Effector memory CD8-positive, alpha-beta T cell (primary cell): ENCODE results near the gene USP20.

Source experiments
- ATAC-seq: fragments of 150-1000 bp; cut with Tn5 transposase; replicated peaks from 2 replicates; pipeline ENCODE4 v1.10.0; 2021; ENCODE audit warnings: mild to moderate bottlenecking, moderate library complexity
- DNase-seq, 3 experiments: peaks; one replicate each; pipeline ENCODE4 v3.0.0; 2021
- H3K27ac Mint-ChIP-seq, 2 donors: one replicate each; pipeline ENCODE4 v1.8.0; 2022; ENCODE audit warnings: mild to moderate bottlenecking in 2 of 2, mixed read lengths in 2 of 2, moderate library complexity in 2 of 2
- H3K27me3 Mint-ChIP-seq, 2 donors: one replicate each; pipeline ENCODE4 v1.8.0; 2022; ENCODE audit warnings: mixed read lengths in 2 of 2
- H3K36me3 Mint-ChIP-seq: one replicate; pipeline ENCODE4 v1.8.0; 2022; ENCODE audit warnings: mild to moderate bottlenecking, moderate library complexity, mixed read lengths; ENCODE audit not compliant: insufficient read depth
- H3K4me1 Mint-ChIP-seq, 2 donors: one replicate each; pipeline ENCODE4 v1.8.0; 2022; ENCODE audit warnings: low read depth in 2 of 2, mixed read lengths in 2 of 2
- H3K4me3 Mint-ChIP-seq, 2 donors: one replicate each; pipeline ENCODE4 v1.8.0; 2022; ENCODE audit warnings: mild to moderate bottlenecking in 2 of 2, mixed read lengths in 2 of 2, moderate library complexity in 2 of 2
- H3K9me3 Mint-ChIP-seq, 2 donors: one replicate each; pipeline ENCODE4 v1.8.0; 2022; ENCODE audit warnings: mixed read lengths in 2 of 2

The USP20 gene

DNA sequence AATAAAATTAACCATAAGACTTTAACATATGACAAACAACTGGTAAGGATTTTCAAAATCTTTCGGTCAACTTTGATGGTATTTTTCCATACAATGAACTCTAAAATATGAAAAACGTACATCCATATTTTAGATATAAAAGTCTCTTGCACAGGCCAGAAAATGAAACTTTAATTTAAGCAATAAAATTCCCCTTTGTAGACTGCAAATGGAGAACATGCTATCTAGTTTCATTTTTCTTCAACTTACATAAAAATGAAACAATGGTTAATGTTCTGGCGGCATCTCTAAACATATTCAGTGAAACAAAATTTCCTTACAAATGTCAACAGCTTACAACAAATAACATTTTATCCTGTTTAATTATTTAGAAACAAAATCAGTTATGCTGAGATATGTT, 84.0 kb downstream of the USP20 start:
- no peaks in the 10 kb centered on the region for H3K9me3 Mint-ChIP-seq
- H3K27ac Mint-ChIP-seq: peak overlapping the region; percentile 79 to 91
- no peaks in the 10 kb centered on the region for H3K27me3 Mint-ChIP-seq
- peaks cover 80% of the 10 kb centered on the region for H3K36me3 Mint-ChIP-seq
- peak; percentile 33 for ATAC-seq
- H3K4me3 Mint-ChIP-seq: peak overlapping the region; percentile 43 to 63
- DNase-seq: no peak
- H3K4me1 Mint-ChIP-seq: peaks cover 16 to 48% of the 10 kb centered on the region in 2 donors

DNA sequence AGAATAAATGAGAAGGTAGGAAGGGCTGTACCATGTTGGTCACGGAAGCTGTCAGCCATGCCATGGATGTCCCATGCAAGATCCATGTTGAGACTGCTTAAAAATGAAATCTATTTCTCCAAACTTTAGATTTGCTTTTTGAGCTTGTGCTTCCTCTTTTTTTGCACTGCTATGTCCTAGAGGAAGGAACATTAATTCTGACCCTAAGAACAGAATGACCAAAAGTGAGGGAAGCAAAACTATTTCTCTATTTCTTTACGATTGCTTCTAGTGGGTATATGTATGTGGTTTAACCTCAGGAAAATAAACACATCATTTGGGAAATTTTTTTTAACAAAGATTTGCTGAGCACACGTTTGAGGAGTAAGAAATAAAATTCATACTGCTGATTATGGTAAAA, 84.6 kb downstream of the USP20 start:
- Mint-ChIP-seq H3K27ac (peak overlapping the region; percentile 79 to 91), H3K27me3 (no peaks in the 10 kb centered on the region), H3K4me1 (peaks cover 18 to 52% of the 10 kb centered on the region in 2 donors), H3K36me3 (peaks cover 85% of the 10 kb centered on the region), H3K4me3 (peak overlapping the region; percentile 43 to 63), H3K9me3 (no peaks in the 10 kb centered on the region)
- ATAC-seq (peak; percentile 32), DNase-seq (no peak)

DNA sequence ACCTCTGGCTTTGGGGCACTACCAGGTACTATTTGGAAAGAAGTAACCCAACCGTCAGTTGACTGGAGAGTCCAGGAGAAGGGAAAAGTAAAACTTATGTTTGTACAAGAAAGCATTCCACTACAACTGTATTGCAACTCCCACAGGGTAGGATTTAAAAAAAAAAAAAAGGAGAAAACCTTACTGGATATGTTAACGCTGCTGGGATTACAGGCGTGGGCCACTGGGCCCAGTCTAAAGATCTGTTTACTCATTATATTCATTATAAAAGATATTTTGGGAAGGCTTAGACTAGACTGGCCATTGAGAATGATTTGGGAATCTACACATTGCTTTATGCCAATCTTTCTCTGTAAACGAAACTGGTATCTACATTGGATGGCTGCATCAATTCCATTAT, 86.6 kb downstream of the USP20 start:
- H3K4me1 Mint-ChIP-seq: peaks cover 18 to 42% of the 10 kb centered on the region in 2 donors
- peaks cover 90% of the 10 kb centered on the region for H3K36me3 Mint-ChIP-seq
- H3K27me3 Mint-ChIP-seq: no peaks in the 10 kb centered on the region
- no peaks in the 10 kb centered on the region for H3K9me3 Mint-ChIP-seq
- no peak for ATAC-seq
- peak overlapping the region; percentile 17 to 58 for H3K27ac Mint-ChIP-seq
- H3K4me3 Mint-ChIP-seq: no peak overlapping the region
- no peak for DNase-seq

DNA sequence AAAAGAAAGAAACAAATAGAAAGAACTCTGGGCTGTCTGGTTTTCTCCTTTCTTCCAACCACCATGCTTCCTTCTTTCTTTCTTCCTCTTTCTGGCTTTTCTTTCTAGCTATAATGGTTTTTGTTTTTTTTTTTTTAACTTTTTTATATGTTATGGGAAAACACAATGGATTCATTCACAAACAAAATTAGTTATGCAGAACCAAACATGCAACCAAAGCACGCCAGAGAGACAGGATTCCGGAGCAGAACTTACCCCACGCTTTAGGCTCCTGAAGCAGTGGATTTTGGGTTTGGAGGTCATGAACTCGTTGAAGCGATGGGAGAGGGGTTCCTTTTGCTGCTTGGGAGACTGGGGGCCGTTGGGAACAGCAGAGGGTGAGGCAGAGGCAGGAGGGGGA, 88.3 kb downstream of the USP20 start:
- Mint-ChIP-seq H3K9me3 (no peaks in the 10 kb centered on the region), H3K27me3 (no peaks in the 10 kb centered on the region), H3K27ac (peak overlapping the region in 1 of 2 donors; percentile 17), H3K4me3 (no peak overlapping the region), H3K36me3 (peaks cover 90% of the 10 kb centered on the region), H3K4me1 (peaks cover 14 to 26% of the 10 kb centered on the region in 2 donors)
- ATAC-seq (no peak), DNase-seq (no peak)

DNA sequence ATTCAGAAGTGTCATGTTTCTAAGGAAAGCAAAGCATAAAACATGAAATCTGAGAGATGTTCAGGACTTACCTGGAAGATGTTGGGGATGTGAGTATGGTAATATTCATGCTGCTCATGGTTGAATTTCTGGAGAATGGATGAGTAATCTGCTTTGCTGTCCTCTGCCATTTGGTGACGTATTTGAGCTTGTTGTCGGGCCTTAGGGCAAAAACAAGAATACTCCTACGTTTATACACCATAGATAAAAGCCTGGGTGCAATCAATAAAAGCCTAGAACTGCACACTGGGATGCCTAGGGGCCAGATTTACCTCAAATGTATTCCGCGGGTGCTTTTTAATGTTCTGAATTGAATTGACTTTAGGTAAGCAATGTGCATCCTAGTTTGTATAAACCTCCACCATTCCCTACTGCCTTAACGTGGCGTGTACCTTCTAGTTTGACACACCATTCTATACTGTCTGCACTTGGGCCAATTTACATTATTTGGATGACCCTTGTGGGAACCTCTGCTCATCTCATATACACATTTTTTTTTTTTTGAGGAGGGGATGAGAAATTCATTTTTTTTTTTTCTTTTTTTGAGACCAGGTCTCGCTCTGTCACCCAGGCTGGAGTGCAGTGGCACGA, 94.4 kb downstream of the USP20 start:
- Mint-ChIP-seq H3K27ac (peak overlapping the region in 1 of 2 donors; percentile 87), H3K4me3 (no peak overlapping the region)
- DNase-seq: no peak

DNA sequence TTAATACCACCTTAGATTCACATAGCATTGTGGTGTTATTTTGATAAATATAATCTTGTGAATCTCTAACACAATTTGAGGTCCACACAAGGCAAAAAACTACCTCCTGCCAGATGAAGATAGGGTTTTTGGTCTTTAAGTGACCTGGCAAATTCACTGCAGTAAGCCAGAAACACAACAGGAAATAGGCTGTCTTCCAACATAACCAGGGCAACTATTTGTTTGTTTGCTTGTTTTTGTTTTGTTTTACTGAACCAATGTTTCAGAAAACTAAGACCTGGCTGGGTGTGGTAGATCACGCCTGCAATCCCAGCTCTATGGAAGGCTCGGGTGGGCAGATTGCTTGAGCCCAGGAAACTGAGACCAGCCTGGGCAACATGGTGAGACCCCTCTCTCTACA, 95.5 kb downstream of the USP20 start:
- DNase-seq (peak; percentile 12 to 29 (median 24)), ATAC-seq (peak; percentile 82)
- H3K27ac Mint-ChIP-seq: peak overlapping the region; percentile 87
- H3K36me3 Mint-ChIP-seq: peaks cover 72% of the 10 kb centered on the region
- no peaks in the 10 kb centered on the region for H3K27me3 Mint-ChIP-seq
- H3K4me3 Mint-ChIP-seq: peak overlapping the region; percentile 72
- no peaks in the 10 kb centered on the region for H3K9me3 Mint-ChIP-seq
- peaks cover 38 to 57% of the 10 kb centered on the region in 2 donors for H3K4me1 Mint-ChIP-seq

More for the DNA sequence above, 94.4 kb downstream of the USP20 start:
- ATAC-seq: no peak
- Mint-ChIP-seq H3K36me3 (peaks cover 74% of the 10 kb centered on the region), H3K27me3 (no peaks in the 10 kb centered on the region), H3K4me1 (peaks cover 33 to 48% of the 10 kb centered on the region in 2 donors), H3K9me3 (no peaks in the 10 kb centered on the region)
